Diencephalon (tissue), 1 donor: ENCODE measurements around the gene ATP6V0C. TPM values are rescaled to one million over a fixed set of nuclear protein-coding genes. Genes with fewer than 3 reads are reported as not detected.

Experiments
- small RNA-seq: library from RNA; depleted of rRNA; stranded (forward); fragments of <200 nt; gene quantifications from one replicate; pipeline ENCODE3, GENCODE V24; 2014
- total RNA-seq: library from RNA; depleted of rRNA; stranded (reverse); fragments of >200 nt; gene quantifications from one replicate; pipeline ENCODE4 v1.2.3, GENCODE V29; 2014

The ATP6V0C gene
- total RNA-seq: 48.4 TPM

GRCh38 chr16:2513405-2514332 is at the start of gene ATP6V0C:
Gene ATP6V0C (plus strand): TSS chr16:2513952. CDS start chr16:2514104, 152 bp downstream.

GRCh38 chr16:2471016-2471652 is 42.6 kb upstream of the ATP6V0C start, which contains the start of gene NTN3:
Gene NTN3 (plus strand): TSS chr16:2471297. CDS start chr16:2471702, 405 bp downstream.

GRCh38 chr16:2474877-2475412 is 38.8 kb upstream of the ATP6V0C start, which contains the start of gene TBC1D24:
Gene TBC1D24 (plus strand): TSS chr16:2475127. CDS start chr16:2496149, 21,022 bp downstream.

GRCh38 chr16:2520097-2520783 is 6.5 kb downstream of the ATP6V0C start, which contains the start of gene AMDHD2:
Gene AMDHD2 (plus strand): TSS chr16:2520371. CDS start chr16:2520459, 88 bp downstream.

GRCh38 chr16:2531371-2531695 is 17.6 kb downstream of the ATP6V0C start, which contains the start of gene CEMP1:
Gene CEMP1 (minus strand): TSS chr16:2531408. CDS start chr16:2531073, 335 bp downstream.

GRCh38 chr16:2537451-2538379 is 24.0 kb downstream of the ATP6V0C start, which contains the start of gene PDPK1:
Gene PDPK1 (plus strand): TSS chr16:2538021. CDS start chr16:2538113, 92 bp downstream.

Small RNAs within 50 kb of the gene (small RNA-seq; reads per million reads assigned to genes)
- gene AC093525.1 (not detected), gene MIR3178 (not detected), gene MIR6768 (not detected)

Other genes with a start within 250 kb of the ATP6V0C start
- 103 TPM for gene RNPS1, start 245.8 kb upstream of the ATP6V0C start, total RNA-seq
- 75.9 TPM for gene ABCA3, start 173.2 kb upstream of the ATP6V0C start, total RNA-seq
- 13.4 TPM for gene CCNF, start 84.5 kb upstream of the ATP6V0C start, total RNA-seq
- gene TEDC2, start 53.8 kb upstream of the ATP6V0C start, total RNA-seq: 6.5 TPM
- gene NTN3, start 42.7 kb upstream of the ATP6V0C start, total RNA-seq: 5.1 TPM
- 47.7 TPM for gene TBC1D24, start 38.8 kb upstream of the ATP6V0C start, total RNA-seq
- 15.2 TPM for gene AMDHD2, start 6.4 kb downstream of the ATP6V0C start, total RNA-seq
- 0.92 TPM for gene CEMP1, start 17.5 kb downstream of the ATP6V0C start, total RNA-seq
- gene PDPK1, start 24.1 kb downstream of the ATP6V0C start, total RNA-seq: 31.6 TPM
- 19.6 TPM for gene KCTD5, start 168.6 kb downstream of the ATP6V0C start, total RNA-seq
- 3.9 TPM for gene PRSS27, start 206.3 kb downstream of the ATP6V0C start, total RNA-seq
- 70.1 TPM for gene SRRM2, start 238.7 kb downstream of the ATP6V0C start, total RNA-seq